B cell (primary cell): ENCODE measurements around the gene ACTN3.

Source experiments
- EZH2 ChIP-seq: IDR thresholded peaks from 2 replicates; pipeline ENCODE4 v1.6.1; 2012; ENCODE audit warnings: borderline replicate concordance, low read depth, mild to moderate bottlenecking, moderate library complexity, low read length; ENCODE audit not compliant: insufficient read depth, poor library complexity, severe bottlenecking
- TF ChIP-seq, protein P1 (sequence below): fragments of 200-600 bp; IDR thresholded peaks from one replicate; pipeline ENCODE4 v1.8.0; 2022; ENCODE audit warnings: antibody characterized with exemption, mild to moderate bottlenecking

DNA sequence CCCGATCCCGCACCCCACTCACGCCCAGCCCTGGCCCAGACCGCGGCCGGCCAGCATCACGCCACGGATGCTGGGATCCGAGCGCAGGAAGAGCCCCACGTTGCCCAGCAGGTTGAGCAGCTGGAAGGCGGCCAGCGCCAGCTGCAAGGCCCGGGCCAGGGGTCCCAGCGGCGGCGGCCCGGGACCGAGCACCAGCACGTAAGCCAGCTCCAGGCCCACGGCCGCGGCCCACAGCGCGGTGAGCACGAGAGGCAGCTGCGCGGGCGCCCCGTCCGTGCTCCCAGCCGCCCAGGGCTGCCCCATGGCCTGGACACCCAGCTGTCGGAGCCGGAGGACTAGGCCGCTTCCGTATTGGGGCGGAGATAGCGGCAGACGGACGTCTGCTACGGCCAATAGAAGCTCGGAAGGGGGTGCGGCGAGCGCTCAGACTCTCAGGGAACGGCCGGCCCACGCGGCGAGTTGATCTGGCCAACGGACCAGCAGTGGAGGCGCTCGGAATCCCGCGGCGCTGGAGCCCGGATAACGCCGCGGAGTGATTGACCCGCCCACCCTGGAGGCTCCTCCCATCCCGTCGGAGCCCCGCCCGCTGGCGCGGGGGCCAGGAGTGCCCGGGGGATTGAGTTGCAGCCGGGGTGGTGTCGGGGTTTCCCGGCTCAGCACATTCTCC is 869 bp upstream of the ACTN3 start, which contains the start of gene ZDHHC24:
- TF ChIP-seq, protein P1, sequence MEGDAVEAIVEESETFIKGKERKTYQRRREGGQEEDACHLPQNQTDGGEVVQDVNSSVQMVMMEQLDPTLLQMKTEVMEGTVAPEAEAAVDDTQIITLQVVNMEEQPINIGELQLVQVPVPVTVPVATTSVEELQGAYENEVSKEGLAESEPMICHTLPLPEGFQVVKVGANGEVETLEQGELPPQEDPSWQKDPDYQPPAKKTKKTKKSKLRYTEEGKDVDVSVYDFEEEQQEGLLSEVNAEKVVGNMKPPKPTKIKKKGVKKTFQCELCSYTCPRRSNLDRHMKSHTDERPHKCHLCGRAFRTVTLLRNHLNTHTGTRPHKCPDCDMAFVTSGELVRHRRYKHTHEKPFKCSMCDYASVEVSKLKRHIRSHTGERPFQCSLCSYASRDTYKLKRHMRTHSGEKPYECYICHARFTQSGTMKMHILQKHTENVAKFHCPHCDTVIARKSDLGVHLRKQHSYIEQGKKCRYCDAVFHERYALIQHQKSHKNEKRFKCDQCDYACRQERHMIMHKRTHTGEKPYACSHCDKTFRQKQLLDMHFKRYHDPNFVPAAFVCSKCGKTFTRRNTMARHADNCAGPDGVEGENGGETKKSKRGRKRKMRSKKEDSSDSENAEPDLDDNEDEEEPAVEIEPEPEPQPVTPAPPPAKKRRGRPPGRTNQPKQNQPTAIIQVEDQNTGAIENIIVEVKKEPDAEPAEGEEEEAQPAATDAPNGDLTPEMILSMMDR = no peak
- no peak for TF ChIP-seq EZH2
